C4-2B (cell line): ENCODE measurements around the gene NHLH1.
"Not testable (repeated sequence)": the region's sequence is repeated elsewhere in the genome, so short reads cannot be mapped to it uniquely, and the experiment has no call there.

Experiments
- H3K27ac ChIP-seq: fragments of 450-650 bp; 2 replicates; pipeline ENCODE4 v1.5.1; 2017
- CTCF ChIP-seq: fragments of 450-650 bp; conservative IDR thresholded peaks from 2 replicates; pipeline ENCODE4 v1.5.1; 2017; ENCODE audit warnings: mild to moderate bottlenecking
- ZFX ChIP-seq: fragments of 450-650 bp; IDR thresholded peaks from 2 replicates; pipeline ENCODE4 v1.6.1; 2017

The NHLH1 gene

GRCh38 chr1:160371756-160372155 is 4.9 kb downstream of the NHLH1 start:
- H3K27ac ChIP-seq = no peak overlapping the region
- no peak for TF ChIP-seq CTCF
- no peak for TF ChIP-seq ZFX

DNA sequence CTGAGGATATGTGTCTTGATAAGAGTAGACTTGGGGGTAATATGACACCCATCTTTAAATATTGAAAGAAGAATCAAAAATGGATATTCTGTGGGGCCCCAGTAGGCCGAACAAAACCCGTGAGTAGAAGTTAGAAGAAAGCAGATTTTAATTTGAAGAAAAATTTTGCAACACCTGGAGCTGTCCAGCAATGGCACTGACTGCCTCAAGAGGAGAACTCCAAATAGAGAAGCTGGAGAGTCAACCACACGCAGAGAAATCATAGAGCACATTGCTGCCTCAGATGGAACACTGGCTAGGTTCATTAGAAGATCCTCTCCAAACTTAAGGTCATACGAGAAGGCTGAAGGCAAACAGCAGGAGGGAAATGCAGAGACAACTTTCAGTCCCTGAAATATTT is 6.8 kb downstream of the NHLH1 start:
- H3K27ac ChIP-seq = no peak overlapping the region
- TF ChIP-seq CTCF (no peak), ZFX (no peak)

GRCh38 chr1:160374306-160375110 is 7.6 kb downstream of the NHLH1 start:
- TF ChIP-seq ZFX = no peak
- TF ChIP-seq CTCF = no peak
- no peak overlapping the region; the same call in 1 of the 2 replicates for H3K27ac ChIP-seq

DNA sequence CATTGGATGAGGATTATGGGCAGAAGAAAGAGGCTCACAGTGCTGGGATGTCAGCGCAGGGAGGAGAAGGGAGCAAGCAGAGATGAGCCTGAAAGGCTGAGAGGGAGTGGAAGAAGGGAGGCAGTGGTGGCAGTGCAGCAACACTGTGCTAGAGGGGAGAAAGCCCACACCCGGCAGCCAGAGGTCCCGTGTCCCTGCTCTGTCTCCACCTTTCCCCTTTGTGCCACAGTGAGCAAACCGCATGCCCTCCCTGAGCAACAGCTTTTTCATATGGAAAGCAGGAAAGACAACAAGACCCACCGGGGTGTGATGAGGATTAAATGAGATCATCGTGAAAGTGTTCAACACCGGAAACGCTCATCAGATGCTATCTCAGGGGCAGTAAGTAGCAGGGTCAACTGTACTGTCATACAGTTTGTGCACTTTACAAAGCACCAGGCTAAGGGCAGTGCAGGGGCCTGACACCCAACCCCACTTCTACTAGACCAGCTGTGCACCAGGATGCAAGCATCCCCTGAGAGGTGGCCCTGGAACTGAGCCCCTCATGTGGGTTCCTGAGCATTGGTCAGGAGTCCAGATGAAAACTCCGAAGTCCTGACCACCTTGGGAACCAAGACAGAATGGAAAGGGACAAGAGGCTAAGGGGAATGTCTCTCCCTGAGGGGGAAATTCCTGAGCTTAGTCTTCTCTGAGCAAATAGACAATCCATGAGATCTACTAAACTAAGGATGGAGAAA is 9.1 kb downstream of the NHLH1 start:
- TF ChIP-seq ZFX (no peak), CTCF (no peak)
- H3K27ac ChIP-seq = no peak overlapping the region

DNA sequence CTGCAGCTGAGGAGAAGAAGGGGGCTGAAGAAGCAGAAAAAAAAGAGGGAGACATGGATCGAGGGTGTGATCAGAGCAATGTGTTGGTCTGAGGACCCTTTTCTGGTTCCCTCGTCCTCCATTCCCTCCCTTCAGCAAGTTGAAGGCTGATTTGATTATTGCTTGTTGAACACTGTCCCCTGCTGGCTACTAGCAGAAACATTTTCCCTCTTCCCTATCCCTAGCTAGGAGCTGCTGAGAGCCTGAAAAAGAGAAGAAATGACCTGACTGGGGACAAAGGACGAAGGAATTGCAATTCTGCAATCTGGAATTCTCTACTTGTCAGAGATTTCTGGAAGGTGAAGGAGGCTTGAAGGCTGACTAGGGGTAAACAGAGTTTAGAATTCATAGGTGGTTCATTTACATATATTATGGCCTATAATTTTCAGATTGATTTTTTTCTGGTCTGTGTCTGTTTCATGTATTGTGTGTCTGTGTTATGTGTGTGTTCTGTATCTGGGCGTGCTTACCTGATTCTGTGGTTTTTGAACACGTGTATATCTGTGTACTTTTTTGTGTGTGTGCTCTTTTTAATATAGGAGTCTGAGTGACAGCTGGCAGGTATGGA is 9.8 kb downstream of the NHLH1 start:
- TF ChIP-seq ZFX (no peak), CTCF (peak; percentile 97)
- H3K27ac ChIP-seq = no peak overlapping the region

DNA sequence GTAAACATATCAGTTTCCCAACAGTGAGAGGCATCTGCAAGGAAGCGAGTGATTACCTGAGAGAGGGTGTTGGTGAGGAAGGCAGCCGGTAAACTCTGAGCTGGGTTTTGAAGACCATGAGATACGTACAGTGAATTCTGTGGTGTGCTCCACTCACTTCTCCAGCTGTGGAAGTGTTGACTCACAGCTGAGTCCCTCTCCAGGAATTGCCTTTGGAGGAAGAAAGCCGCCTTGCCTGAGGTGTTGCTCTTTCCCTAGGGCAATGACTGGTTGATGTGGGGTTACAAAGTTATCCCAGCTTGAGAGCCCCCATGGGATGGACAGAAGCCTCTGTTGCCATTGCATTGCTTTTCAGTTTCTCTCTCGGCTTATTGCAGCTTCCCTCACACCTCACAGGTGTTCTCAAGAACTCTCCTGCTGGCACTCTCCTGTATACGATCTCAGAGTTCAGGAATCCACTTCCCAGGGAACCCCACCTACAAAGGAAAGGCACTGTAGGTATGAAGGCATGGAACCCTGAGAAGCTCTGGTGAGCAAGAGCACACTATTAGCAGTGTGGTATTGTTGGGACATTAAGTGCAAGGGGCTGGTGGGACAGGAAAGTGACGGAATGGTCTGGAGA is 10.8 kb downstream of the NHLH1 start:
- H3K27ac ChIP-seq = no peak overlapping the region
- TF ChIP-seq CTCF = no peak
- TF ChIP-seq ZFX = no peak

GRCh38 chr1:160384812-160385211 is 17.9 kb downstream of the NHLH1 start:
- H3K27ac ChIP-seq = not testable (repeated sequence)

GRCh38 chr1:160388406-160388805 is 21.5 kb downstream of the NHLH1 start:
- not testable (repeated sequence) for H3K27ac ChIP-seq
